GM21723 (cell line): ENCODE data around the gene PHF20.
"Not testable (repeated sequence)": the region's sequence is repeated elsewhere in the genome, so short reads cannot be mapped to it uniquely, and the experiment has no call there.

Source experiments
- ATAC-seq: cut with Tn5 transposase; IDR thresholded peaks from one replicate; pipeline ENCODE4 v1.9.1; 2021; ENCODE audit warnings: mild to moderate bottlenecking, moderate library complexity; ENCODE audit not compliant: unreplicated experiment

The PHF20 gene

GRCh38 chr20:35833241-35833640, 61.4 kb downstream of the PHF20 start:
- no peak for ATAC-seq

- ATAC-seq: no peak
These were observed 65.9 kb downstream of the PHF20 start for GRCh38 chr20:35837577-35838195.

GRCh38 chr20:35838205-35838604, 66.4 kb downstream of the PHF20 start:
- no peak for ATAC-seq

GRCh38 chr20:35839904-35840303, 68.1 kb downstream of the PHF20 start:
- ATAC-seq: no peak

GRCh38 chr20:35840421-35840820, 68.6 kb downstream of the PHF20 start:
- ATAC-seq: no peak

GRCh38 chr20:35842361-35842760, 70.5 kb downstream of the PHF20 start:
- ATAC-seq: no peak

GRCh38 chr20:35843894-35844293, 72.1 kb downstream of the PHF20 start:
- not testable (repeated sequence) for ATAC-seq

- ATAC-seq: no peak
These were observed 73.7 kb downstream of the PHF20 start for GRCh38 chr20:35845561-35845960.

- ATAC-seq: no peak
These were observed 77.9 kb downstream of the PHF20 start for GRCh38 chr20:35849706-35850105.

GRCh38 chr20:35851659-35852058, 79.8 kb downstream of the PHF20 start:
- not testable (repeated sequence) for ATAC-seq

- ATAC-seq: no peak
These were observed 83.0 kb downstream of the PHF20 start for GRCh38 chr20:35854713-35855348.

- ATAC-seq: not testable (repeated sequence)
These were observed 83.8 kb downstream of the PHF20 start for GRCh38 chr20:35855641-35856040.

GRCh38 chr20:35856866-35857265, 85.1 kb downstream of the PHF20 start:
- no peak for ATAC-seq

- ATAC-seq: no peak
These were observed 94.8 kb downstream of the PHF20 start for GRCh38 chr20:35866418-35867202.

GRCh38 chr20:35870541-35871258, 98.9 kb downstream of the PHF20 start:
- ATAC-seq: no peak

- ATAC-seq: no peak
These were observed 99.5 kb downstream of the PHF20 start for GRCh38 chr20:35871259-35871771.

GRCh38 chr20:35876033-35876320, 104.2 kb downstream of the PHF20 start:
- ATAC-seq: no peak

- no peak for ATAC-seq
These were observed 105.8 kb downstream of the PHF20 start for GRCh38 chr20:35877611-35878010.

- ATAC-seq: no peak
These were observed 106.4 kb downstream of the PHF20 start for GRCh38 chr20:35878113-35878625.

GRCh38 chr20:35881676-35882075, 109.9 kb downstream of the PHF20 start:
- no peak for ATAC-seq
